ENCODE data around the gene WDR47.
"Not testable (repeated sequence)": the region's sequence is repeated elsewhere in the genome, so short reads cannot be mapped to it uniquely, and the experiment has no call there.

Gene WDR47

DNA sequence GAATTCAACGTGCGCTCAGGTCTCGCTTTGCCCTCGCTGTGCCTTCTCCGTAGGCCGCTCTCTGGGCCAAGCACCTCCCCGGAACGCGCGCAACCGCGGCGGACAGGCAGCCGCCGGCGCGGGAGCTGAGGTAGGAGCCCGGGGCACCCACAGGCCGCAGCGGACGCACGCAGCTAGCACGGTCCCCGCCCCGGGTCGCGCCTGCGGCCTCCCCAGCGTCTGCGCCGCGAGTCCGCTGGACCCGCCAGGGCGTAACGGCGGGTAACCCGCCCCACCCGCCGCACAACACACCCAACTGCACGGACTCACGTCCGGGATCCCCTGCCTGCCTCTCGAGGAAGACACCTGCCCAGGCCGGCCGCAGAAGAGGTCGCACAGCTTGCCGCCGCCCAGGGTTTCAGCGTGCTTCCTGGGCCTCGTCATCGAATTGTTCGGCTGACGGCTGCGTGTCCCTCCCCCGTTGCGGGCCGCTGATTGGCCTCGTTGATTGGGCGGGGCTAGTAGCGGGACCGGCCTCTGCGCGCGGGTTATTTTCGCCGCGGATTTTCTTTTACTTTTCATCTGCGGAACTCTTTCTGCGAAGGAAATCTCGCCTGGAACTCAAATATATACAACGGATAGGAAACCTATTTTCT, 78.7 kb downstream of the WDR47 start, which contains the start of gene CLCC1:
Gene CLCC1, minus strand, starts transcription at position 433 of the 635 bp plus-strand sequence. CDS start 13,047 bp downstream, outside the sequence.
- H3K4me3 ChIP-seq (ENCODE audit: low read depth, low read length): peak within 1 kb of the TSS; percentile 80

DNA sequence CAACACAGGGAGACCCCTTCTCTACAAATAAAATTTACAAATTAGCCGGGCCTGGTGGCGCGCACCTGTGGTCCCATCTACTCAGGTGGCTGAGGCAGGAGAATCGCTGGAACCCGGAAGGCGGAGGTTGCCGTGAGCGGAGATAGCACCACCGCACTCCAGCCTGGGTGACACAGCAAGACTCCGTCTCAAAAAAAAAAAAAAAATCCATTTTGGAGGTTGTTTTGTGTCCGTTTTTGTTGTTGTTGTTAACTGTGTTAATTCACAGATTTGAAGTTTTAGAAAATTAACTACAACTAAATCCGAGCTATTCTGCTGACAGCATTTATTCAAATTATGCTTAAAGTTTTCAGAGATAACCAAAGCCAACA, 79.2 kb downstream of the WDR47 start:
- peak overlapping the region; percentile 80 for H3K4me3 ChIP-seq (ENCODE audit: low read depth, low read length)

DNA sequence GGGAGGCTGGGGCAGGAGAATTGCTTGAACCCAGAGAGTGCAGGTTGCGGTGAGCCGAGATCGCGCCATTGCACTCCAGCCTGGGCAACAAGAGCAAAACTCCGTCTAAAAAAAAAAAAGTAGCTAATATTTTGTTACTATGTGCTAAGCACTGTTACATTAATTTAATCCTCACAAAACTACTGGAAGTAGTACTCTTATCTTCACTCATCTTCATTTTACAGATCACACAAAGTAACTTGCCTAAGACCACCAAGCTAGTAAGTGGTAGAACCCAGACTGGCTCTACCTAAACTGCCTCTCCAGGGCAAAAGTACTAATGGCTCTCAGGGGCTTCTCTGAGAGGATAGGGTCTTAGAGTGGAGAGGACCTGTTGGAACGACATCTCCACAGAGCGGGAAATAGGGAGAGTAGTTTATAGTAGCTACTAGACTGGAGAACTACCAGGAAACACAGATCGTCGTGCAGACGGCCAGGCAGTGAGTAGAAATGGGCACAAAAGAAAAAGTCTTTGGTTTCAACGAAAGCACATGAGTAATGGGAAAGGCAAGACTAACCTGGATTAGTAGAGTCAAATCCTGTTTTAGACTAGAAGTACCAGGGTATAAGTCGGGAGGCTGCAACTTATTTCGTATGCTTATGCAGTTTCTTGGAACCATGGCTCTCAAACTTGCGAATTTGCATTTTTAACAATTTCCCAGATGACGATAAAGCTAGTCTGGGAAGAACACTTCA, 80.0 kb downstream of the WDR47 start:
- H3K4me3 ChIP-seq (ENCODE audit: low read depth, low read length): peak overlapping the region; percentile 80

DNA sequence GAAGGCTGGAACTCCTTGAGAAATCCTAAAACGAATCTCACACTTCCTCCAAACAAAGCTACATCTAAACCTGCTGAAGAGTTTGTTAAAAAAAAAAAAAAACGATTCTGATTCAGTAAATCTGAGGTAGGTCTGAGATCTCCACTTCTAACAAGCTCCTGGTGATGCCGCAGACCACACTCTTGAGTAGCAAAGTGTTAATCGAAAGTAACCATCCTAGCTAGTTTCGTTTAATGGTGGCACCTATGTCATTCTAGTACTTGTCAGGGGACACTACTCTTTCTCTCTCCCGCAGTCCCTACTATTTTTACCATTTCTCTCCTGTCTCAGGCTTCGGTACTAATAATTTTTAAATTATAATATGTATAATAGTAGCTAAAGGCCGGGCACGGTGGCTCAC, 80.7 kb downstream of the WDR47 start:
- H3K4me3 ChIP-seq (ENCODE audit: low read depth, low read length): no peak overlapping the region

DNA sequence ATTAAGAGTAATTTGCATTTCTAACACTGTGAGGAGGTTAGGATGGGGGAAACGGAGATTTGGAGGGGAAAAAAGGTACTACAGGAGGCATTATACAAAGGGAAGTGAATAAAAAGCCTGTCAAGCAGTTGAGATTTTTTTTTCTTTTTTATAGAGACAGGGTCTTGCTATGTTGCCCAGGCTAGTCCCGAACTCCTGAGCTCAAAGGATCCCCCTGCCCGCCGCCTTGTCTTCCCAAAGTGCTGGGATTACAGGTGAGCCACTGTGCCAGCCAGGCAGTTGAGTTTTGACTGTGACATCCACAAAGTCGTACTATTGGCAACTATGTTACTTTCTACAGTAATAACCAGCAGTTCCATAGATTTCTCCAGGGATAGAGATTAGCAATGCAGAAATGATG, 81.2 kb downstream of the WDR47 start:
- no peak overlapping the region for H3K4me3 ChIP-seq (ENCODE audit: low read depth, low read length)

DNA sequence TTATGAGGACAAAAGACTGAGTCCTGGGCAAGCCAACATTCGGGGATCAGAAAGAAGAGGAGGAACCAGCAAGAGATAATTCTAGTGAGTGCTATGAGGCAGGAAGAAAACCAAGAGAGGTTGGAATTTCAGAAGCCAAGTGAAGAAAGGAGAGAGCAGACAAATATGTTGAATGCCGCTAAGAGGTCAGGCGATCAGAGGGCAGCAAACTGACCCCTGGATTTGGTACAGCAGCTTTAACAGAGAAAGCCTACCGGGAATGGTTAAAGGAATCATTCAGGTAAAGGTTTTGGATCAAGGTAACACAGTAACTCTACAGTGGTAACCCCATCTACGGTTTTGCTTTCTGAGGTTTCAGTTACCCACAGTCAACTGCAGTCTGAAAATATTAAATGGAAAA, 84.0 kb downstream of the WDR47 start:
- no peak overlapping the region for H3K4me3 ChIP-seq (ENCODE audit: low read depth, low read length)

DNA sequence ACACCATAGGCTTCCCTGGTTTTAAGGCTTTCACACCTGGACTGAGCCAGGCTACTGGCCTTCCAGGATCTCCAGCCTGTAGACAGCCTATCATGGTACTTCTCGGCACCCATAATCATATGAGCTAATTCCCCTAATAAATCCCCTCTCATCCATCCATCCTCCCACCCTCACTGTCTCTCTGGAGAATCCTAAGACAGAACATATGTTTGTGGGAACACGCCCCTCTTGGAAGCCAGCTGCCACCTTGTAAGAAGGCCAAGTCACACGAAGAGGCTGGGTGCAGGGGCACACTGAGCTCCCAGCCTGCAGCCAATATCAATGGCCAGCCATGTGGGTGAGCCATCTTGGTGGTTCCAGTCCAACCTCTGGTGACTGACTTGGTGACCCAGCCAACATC, 86.0 kb downstream of the WDR47 start:
- H3K4me3 ChIP-seq (ENCODE audit: low read depth, low read length): no peak overlapping the region

DNA sequence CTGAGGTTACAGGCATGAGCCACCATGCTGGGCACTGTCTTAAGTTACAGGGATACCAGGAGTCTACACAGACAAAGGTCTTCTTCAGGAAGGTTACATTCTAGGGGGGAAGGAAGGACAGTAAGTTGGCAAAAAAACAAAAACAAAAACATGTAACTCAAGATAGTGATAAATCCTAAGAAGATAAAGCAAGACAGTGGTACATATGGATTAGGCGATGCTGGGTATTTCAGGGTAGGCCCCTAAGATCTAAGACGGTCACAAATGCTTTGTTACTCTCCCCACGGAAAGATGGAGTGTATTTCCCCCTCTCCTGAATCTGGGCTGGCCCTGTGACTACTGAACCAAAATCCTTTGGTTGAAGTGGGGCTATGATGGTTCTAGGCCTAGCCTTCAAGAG, 86.8 kb downstream of the WDR47 start:
- no peak overlapping the region for H3K4me3 ChIP-seq (ENCODE audit: low read depth, low read length)

DNA sequence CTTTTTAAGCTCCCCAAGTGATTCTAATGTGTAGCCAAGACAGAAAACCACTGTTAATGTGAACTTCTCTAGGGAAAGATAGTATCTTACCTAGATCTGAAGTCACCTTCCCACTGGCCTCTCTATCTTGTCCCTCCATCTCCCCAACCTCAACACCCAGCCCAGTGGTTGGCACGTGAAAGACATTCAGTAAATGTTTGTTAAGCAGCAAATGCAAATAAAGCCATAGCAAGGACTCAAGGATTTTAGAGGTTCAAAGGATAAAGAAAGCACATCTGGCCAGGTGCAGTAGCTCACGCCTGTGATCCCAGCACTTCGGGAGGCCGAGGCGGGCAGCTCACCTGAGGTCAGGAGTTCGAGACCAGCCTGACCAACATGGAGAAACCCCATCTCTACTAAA, 88.5 kb downstream of the WDR47 start:
- no peak overlapping the region for H3K4me3 ChIP-seq (ENCODE audit: low read depth, low read length)

DNA sequence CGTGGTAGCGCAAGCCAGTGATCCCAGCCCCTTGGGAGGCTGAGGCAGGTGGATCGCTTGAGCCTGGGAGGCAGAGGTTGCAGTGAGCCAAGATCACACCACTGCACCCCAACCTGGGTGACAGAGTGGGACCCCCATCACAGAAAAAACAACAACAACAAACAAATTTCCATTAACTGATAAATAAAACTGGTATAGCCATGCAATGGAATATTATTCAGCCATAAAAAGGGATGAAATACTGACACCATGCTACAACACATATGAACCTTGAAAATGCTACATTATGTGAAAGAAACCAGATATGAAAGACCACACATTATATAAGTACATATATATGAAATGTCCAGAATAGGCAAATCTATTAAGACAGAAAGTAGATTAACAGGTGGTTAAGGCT, 90.7 kb downstream of the WDR47 start:
- H3K4me3 ChIP-seq (ENCODE audit: low read depth, low read length): no peak overlapping the region

DNA sequence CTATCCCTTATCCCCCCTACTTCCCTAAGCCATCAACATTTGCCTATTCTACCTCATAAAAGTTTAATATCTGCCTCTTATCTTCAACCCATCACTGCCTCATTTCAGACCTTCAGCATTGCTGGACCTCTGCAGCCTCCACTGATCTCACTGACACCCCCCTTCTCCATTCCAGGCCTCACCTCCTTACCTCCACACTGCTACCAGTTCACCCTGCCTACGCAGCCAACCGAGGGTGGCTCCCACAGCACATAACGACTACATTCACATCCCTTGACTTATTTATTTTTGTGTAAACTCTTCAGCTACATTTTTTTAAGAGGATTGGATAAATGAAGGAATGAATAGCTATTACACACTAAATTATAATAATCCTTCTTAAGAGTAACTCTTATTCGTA, 92.9 kb downstream of the WDR47 start:
- no peak overlapping the region for H3K4me3 ChIP-seq (ENCODE audit: low read depth, low read length)

DNA sequence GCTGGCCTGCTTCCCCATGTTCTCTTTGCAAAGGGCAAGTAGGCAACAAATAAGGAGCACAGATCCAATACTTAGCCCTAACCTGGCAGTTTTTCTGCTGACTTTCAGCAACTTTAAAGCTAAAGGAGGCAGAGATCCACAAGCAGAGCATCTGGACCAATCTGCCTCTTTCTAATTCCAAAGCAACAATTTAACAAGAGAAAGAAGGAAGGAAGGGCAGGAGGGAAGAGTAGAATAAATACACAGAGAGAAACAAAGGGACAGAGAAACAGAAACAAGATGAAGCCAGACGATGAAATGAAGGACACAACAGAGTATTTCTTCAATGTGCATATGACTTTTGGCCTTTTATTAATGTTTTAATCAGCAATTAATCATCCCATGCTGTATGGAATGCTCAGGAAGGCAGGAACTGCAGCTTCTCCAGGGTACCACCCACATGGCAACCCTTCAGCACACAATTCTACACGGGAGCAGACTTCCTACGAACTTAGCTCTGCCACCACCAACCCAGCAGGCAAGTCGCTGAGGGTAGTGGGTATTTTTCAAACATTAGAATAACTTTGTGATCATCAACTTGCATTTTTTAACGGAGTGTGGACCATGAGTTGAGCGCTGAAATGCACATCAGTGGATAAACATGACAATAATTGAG, 93.9 kb downstream of the WDR47 start:
- H3K4me3 ChIP-seq (ENCODE audit: low read depth, low read length): no peak overlapping the region

DNA sequence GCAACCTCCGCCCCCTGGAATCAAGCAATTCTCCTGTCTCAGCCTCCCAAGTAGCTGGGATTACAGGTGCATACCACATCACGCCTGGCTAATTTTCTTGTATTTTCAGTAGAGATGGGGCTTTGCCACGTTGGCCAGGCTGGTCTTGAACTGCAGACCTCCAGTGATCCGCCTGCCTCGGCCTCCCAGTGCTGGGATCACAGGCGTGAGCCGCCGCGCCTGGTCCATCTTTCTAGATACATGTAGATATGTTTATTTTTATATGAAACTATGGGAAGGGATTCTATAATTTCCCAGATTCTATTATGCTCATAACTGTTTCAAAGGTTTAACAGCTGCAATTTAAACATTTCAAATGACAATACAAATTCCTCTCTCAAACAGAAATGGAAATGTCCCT, 105.7 kb downstream of the WDR47 start:
- no peak overlapping the region for H3K4me3 ChIP-seq (ENCODE audit: low read depth, low read length)

DNA sequence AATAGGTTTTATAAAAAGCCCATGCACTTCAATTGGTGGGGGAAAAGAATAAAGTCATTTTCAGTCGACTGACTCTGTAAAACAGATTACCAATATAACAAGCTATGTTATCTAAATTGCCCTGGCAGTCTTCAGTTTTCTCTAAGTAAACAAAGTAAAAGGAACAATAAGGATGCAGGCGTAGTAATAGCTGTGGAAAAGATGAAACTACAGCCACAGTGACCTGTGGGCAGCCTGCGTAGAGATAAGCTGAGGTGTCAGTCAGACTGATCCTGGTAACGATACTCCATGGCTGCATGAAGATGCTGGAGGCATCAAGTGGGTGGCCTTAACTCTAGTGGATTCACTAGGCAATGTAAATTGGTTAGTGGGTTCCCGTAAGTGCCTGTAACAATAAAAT, 108.0 kb downstream of the WDR47 start:
- no peak overlapping the region for H3K4me3 ChIP-seq (ENCODE audit: low read depth, low read length)

DNA sequence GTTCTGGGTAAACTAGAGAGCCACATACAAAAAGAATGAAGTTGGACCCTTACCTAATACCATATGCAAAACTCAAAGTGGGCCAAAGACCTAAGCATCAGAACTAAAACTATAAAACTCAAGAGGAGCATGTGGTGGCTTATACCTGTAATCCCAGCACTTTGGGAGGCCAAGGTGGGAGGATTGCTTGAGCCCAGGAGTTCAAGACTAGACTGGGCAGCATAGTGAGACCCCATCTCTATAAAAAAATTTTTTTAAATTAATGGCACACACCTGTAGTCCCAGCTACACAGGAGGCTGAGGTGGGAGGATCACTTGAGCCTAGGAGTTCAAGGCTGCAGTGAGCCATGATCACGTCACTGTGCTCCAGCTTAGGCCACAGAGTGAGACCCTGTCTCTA, 114.3 kb downstream of the WDR47 start:
- H3K4me3 ChIP-seq (ENCODE audit: low read depth, low read length): not testable (repeated sequence)

DNA sequence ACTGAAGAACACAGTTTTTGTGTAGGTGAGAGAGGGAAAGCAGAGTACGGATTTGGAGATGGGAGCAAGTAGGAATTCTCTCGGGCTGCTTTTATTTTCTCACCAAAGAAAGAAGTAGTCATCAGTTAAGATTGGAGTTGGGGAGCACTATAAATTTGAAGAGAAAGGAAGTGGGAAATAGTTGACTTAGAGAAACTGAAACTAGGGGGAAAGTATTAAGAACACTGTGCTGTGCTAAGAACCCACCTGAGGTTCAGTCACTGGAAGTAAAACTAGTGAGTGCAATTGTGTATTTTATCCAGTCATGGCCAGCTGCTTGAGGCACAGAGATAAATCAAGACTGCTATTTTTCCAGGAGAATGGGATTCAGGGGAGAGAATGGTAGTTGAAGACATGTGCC, 116.0 kb downstream of the WDR47 start:
- H3K4me3 ChIP-seq (ENCODE audit: low read depth, low read length): no peak overlapping the region

All from iPS-11a (cell line).